ENCODE data around the gene KCNK15.

KCNK15 gene

DNA sequence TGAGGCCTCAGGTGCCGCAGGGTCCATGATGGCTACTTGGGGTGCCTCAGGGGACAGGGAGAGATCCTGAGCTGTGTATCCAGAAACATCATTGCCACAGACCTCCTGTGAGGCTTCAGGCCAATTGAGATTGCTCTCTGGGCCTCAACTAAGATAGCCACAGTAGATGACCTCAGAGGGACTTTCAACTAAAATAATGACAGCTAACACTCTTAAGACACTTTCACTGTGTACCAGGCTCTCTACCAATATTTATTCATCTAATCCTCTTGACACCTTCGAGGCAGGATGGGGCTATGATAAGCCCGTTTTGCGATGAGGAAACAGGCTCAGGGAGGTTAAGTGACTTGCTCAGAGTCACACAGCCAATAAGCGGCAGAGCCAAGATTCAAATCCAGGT, 54.0 kb downstream of the KCNK15 start:
- H3K9ac ChIP-seq (ENCODE audit: low read length in 5 of 5), result no peak overlapping the region
- H3K9me3 ChIP-seq (ENCODE audit: control insufficient read depth in 5 of 5, low read length in 5 of 5), result no peaks in the 10 kb centered on the region
- peaks cover 2 to 19% (median 9%) of the 10 kb centered on the region in 5 donors for H3K27me3 ChIP-seq (ENCODE audit: control insufficient read depth in 5 of 5, insufficient read depth in 4 of 5, low read length in 5 of 5)
- H3K4me3 ChIP-seq (ENCODE audit: low read depth in 1 of 5, low read length in 5 of 5), result no peak overlapping the region
- H3K36me3 ChIP-seq (ENCODE audit: control insufficient read depth in 5 of 5, insufficient read depth in 5 of 5, low read length in 5 of 5), result no peaks in the 10 kb centered on the region
- no peak overlapping the region for H3K27ac ChIP-seq (ENCODE audit: low read depth, low read length)
- peaks cover 0 to 6% (median 0%) of the 10 kb centered on the region in 5 donors for H3K4me1 ChIP-seq (ENCODE audit: control insufficient read depth in 5 of 5, insufficient read depth in 5 of 5, low read length in 5 of 5)

DNA sequence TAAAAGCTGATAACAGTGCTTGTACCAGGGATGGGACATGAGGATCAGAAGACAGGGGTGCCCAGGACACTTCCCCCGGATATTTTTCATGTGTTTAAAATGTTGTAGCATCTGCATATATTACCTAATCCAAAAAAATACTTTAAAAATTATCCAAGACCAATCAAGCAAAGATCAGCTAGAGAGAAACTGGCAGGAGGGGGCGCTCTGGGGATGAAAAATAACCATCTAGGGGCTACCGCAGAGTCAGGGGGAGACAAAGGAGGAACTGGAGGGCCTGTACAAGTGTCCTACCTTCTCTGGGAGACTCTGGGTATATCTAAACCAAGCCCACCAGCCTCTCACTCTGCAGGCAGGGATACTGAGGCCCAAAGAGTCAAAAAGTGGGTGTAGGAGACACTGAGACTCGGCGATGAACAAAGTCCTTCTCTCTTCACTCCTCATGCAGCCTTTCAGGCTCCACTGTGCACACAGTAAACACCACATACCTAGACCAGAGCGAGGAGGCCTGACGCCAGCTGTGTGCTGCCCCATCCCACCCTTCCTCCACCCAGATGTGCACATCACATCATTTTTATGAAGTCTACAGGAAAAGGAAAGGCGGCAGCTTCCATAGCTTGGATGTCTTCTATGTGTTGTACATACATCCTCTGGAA, 54.9 kb downstream of the KCNK15 start:
- Histone ChIP-seq H3K4me3 (ENCODE audit: low read depth in 1 of 5, low read length in 5 of 5) (no peak overlapping the region), H3K4me1 (ENCODE audit: control insufficient read depth in 5 of 5, insufficient read depth in 5 of 5, low read length in 5 of 5) (peaks cover 0 to 6% (median 0%) of the 10 kb centered on the region in 5 donors), H3K9ac (ENCODE audit: low read length in 5 of 5) (no peak overlapping the region), H3K9me3 (ENCODE audit: control insufficient read depth in 5 of 5, low read length in 5 of 5) (no peaks in the 10 kb centered on the region), H3K27me3 (ENCODE audit: control insufficient read depth in 5 of 5, insufficient read depth in 4 of 5, low read length in 5 of 5) (peaks cover 2 to 15% (median 6%) of the 10 kb centered on the region in 5 donors), H3K36me3 (ENCODE audit: control insufficient read depth in 5 of 5, insufficient read depth in 5 of 5, low read length in 5 of 5) (no peaks in the 10 kb centered on the region), H3K27ac (ENCODE audit: low read depth, low read length) (no peak overlapping the region)
